Pancreas (tissue), 10 donors: ENCODE data around the gene KPTN. TPM values are rescaled to one million over a fixed set of nuclear protein-coding genes. Genes with fewer than 3 reads are reported as not detected.
A peak's percentile ranks its signal among the peaks of the same experiment; 100 is the strongest.

Source experiments
- ATAC-seq, 4 donors: fragments of 200-7000 bp; cut with Tn5 transposase; one replicate each; pipeline versions ENCODE4 v1.8.0 to v1.9.1; 2020; ENCODE audit warnings: mild to moderate bottlenecking in 4 of 4, moderate library complexity in 4 of 4
- DNase-seq, 6 donors: peaks; one replicate each; pipeline ENCODE4 v3.0.0-alpha.2; 2020
- FAIRE-seq: peaks from 2 replicates; lab custom pipeline; 2012; peaks lifted over from hg19 to GRCh38; lab: Jason Lieb, UNC
- H3K27ac ChIP-seq, 4 donors: fragments of 200-600 bp; sonication (generic); 1 replicate in 3 of 4; 2 replicates in 1 of 4; pipeline versions ENCODE4 v1.5.0 to v1.8.0; 2020
- H3K27me3 ChIP-seq, 4 donors: fragments of 200-600 bp; one replicate each; pipeline ENCODE4 v1.8.0; 2021
- H3K36me3 ChIP-seq, 3 donors: fragments of 200-600 bp; sonication (generic) in 1 of 3; one replicate each; pipeline versions ENCODE4 v1.5.0 to v1.8.0; 2020 to 2021
- H3K4me1 ChIP-seq, 3 donors: fragments of 200-600 bp; one replicate each; pipeline ENCODE4 v1.8.0; 2021
- H3K4me3 ChIP-seq, 4 donors: fragments of 200-600 bp; sonication (generic) in 2 of 4; one replicate each; pipeline versions ENCODE4 v1.5.0 to v1.8.0; 2020 to 2021
- H3K9me3 ChIP-seq, 4 donors: fragments of 200-600 bp; one replicate each; pipeline ENCODE4 v1.8.0; 2021
- WGBS, 2 donors: extraction: QIAGEN DNeasy Blood & Tissue Kit; methylation state at CpG; one replicate each; pipeline ENCODE4 v1.1.7; 2013; 5-methylcytosine and 5-hydroxymethylcytosine counted together
- intact Hi-C, 3 donors: fragments of 100-400 bp; cut with DNase I; formaldehyde crosslinking; loops; one replicate each; pipeline versions ENCODE4 v1.11.1 to v1.14.2; 2022
- polyA plus RNA-seq, 2 donors: library from polyadenylated mRNA; stranded (reverse); fragments of 200-250 nt; gene quantifications; one replicate each; pipeline ENCODE4 v1.2.3, GENCODE V29; 2013
- total RNA-seq, 6 donors: library from RNA; stranded (reverse); fragmentation: NEBNext Ultra II Directional in 4 of 6; extraction: Animal tissue kit (Norgen Biotek cat#: 25700) in 4 of 6; gene quantifications; one replicate each; pipeline versions ENCODE4 v1.2.1 to v1.2.4, GENCODE V29; 2021 to 2023
- TF ChIP-seq, protein P1 (sequence below), 4 donors: fragments of 200-600 bp; sonication (generic) in 3 of 4; IDR thresholded peaks; one replicate each; pipeline versions ENCODE4 v1.5.0 to v1.8.0; 2021; ENCODE audit warnings: antibody characterized with exemption in 4 of 4
- donor health status: healthy with polysubstance abuse.
- donor health status: DM: no; HTN: no; CAD: no; lungs with moderate emphysema.
- donor health status: DM: no; HTN: no; CAD: no.
- donor health status: control.
- donor health status: control.
- donor health status: Bipolar disorder and iron deficiency.
- donor health status: DM: yes; HTN: yes; CAD: no.
- donor health status: DM: no; HTN: no; CAD: no.
- donor health status: DM: no; HTN: no; CAD: no.
- donor health status: DM: yes; HTN: yes; CAD: no.

Gene KPTN
- total and polyA plus RNA-seq, 8 donors: 3.0 to 53.3 (median 6.0) TPM

- TF ChIP-seq, protein P1, sequence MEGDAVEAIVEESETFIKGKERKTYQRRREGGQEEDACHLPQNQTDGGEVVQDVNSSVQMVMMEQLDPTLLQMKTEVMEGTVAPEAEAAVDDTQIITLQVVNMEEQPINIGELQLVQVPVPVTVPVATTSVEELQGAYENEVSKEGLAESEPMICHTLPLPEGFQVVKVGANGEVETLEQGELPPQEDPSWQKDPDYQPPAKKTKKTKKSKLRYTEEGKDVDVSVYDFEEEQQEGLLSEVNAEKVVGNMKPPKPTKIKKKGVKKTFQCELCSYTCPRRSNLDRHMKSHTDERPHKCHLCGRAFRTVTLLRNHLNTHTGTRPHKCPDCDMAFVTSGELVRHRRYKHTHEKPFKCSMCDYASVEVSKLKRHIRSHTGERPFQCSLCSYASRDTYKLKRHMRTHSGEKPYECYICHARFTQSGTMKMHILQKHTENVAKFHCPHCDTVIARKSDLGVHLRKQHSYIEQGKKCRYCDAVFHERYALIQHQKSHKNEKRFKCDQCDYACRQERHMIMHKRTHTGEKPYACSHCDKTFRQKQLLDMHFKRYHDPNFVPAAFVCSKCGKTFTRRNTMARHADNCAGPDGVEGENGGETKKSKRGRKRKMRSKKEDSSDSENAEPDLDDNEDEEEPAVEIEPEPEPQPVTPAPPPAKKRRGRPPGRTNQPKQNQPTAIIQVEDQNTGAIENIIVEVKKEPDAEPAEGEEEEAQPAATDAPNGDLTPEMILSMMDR (IDR thresholded peaks at IDR 0.05): no peak
- ATAC-seq (no peak), FAIRE-seq (no peak), DNase-seq (no peak)
- Histone ChIP-seq H3K9me3 (no peaks in the 10 kb centered on the region), H3K4me3 (no peak overlapping the region), H3K36me3 (no peaks in the 10 kb centered on the region), H3K27ac (no peak overlapping the region), H3K27me3 (peaks cover 0 to 13% (median 0%) of the 10 kb centered on the region in 4 donors), H3K4me1 (peaks cover 0 to 12% (median 4%) of the 10 kb centered on the region in 3 donors)
- intact Hi-C loops: loop anchor here in 1 of 3 donors (10.0 kb wide), 1 partner anchor 82 kb away; the partner anchor contains the start of gene NAPA
- WGBS, 2 donors: 61 to 67% methylated on average over 1 of the region's 1 CpG
These were observed 50.9 kb downstream of the KPTN start for GRCh38 chr19:47433121-47433520.

GRCh38 chr19:47432499-47432898 lies 51.5 kb downstream of the KPTN start:
- Histone ChIP-seq H3K4me3 (no peak overlapping the region), H3K27me3 (peaks cover 0 to 13% (median 0%) of the 10 kb centered on the region in 4 donors), H3K4me1 (peaks cover 0 to 13% (median 4%) of the 10 kb centered on the region in 3 donors), H3K36me3 (no peaks in the 10 kb centered on the region), H3K27ac (no peak overlapping the region), H3K9me3 (no peaks in the 10 kb centered on the region)
- ATAC-seq: no peak
- intact Hi-C loops: loop anchor here in 1 of 3 donors (10.0 kb wide), 1 partner anchor 82 kb away; the partner anchor contains the start of gene NAPA
- FAIRE-seq: no peak
- TF ChIP-seq, protein P1 (IDR thresholded peaks at IDR 0.05): no peak
- DNase-seq: no peak

GRCh38 chr19:47432091-47432490 lies 51.9 kb downstream of the KPTN start:
- Histone ChIP-seq H3K4me3 (no peak overlapping the region), H3K4me1 (peaks cover 0 to 13% (median 4%) of the 10 kb centered on the region in 3 donors), H3K36me3 (no peaks in the 10 kb centered on the region), H3K9me3 (no peaks in the 10 kb centered on the region), H3K27ac (no peak overlapping the region), H3K27me3 (peaks cover 0 to 13% (median 0%) of the 10 kb centered on the region in 4 donors)
- no peak for FAIRE-seq
- TF ChIP-seq, protein P1 (IDR thresholded peaks at IDR 0.05): no peak
- peak in 1 of 6 donors; percentile 67 for DNase-seq
- ATAC-seq: no peak
- intact Hi-C loops: loop anchor here in 1 of 3 donors (10.0 kb wide), 1 partner anchor 83 kb away; the partner anchor contains the start of gene NAPA
- WGBS, 2 donors: 79 to 87% methylated on average over 18 of the region's 18 CpGs

GRCh38 chr19:47430041-47430802 lies 53.8 kb downstream of the KPTN start:
- peaks cover 0 to 13% (median 0%) of the 10 kb centered on the region in 4 donors for H3K27me3 ChIP-seq
- peak in 2 of 6 donors; percentile 37 to 81 for DNase-seq
- H3K9me3 ChIP-seq: no peaks in the 10 kb centered on the region
- peaks cover 0 to 13% (median 4%) of the 10 kb centered on the region in 3 donors for H3K4me1 ChIP-seq
- peak; percentile 35 to 57 (median 42) for ATAC-seq
- H3K36me3 ChIP-seq: no peaks in the 10 kb centered on the region
- intact Hi-C loops: loop anchor here in 1 of 3 donors (10.0 kb wide), 1 partner anchor 85 kb away; the partner anchor contains the start of gene NAPA
- no peak overlapping the region for H3K27ac ChIP-seq
- TF ChIP-seq, protein P1 (IDR thresholded peaks at IDR 0.05): peak in 2 of 4 donors; percentile 9 to 26
- H3K4me3 ChIP-seq: peak overlapping the region in 1 of 4 donors; percentile 27
- no peak for FAIRE-seq
- 7 to 10% methylated on average over 69 of the region's 69 CpGs for WGBS, 2 donors
